SK-N-SH treated with all-trans-retinoic acid at 6 μM for 48 hours (cell line): Measurements from ENCODE around the gene SHB.

Experiments used
- ATAC-seq: fragments of 200-7000 bp; cut with Tn5 transposase; 3 replicates; pipeline ENCODE4 v1.9.1; 2020; ENCODE audit warnings: mild to moderate bottlenecking, moderate library complexity
- ARNTL ChIP-seq: fragments of 450-650 bp; formaldehyde crosslinking; IDR thresholded peaks from 2 replicates; pipeline ENCODE4 v1.5.0; 2020; ENCODE audit warnings: low read depth, mild to moderate bottlenecking, moderate library complexity, borderline replicate concordance
- BACH2 ChIP-seq: fragments of 250-450 bp; sonication (Bioruptor Pico); IDR thresholded peaks from 2 replicates; pipeline ENCODE4 v1.9.0; 2021; ENCODE audit warnings: mild to moderate bottlenecking, borderline replicate concordance
- CSDC2 ChIP-seq: fragments of 250-450 bp; sonication (Bioruptor Pico); IDR thresholded peaks from 2 replicates; pipeline ENCODE4 v1.5.0; 2020; ENCODE audit warnings: mild to moderate bottlenecking, moderate library complexity
- ESRRG ChIP-seq: fragments of 250-450 bp; sonication (Bioruptor Pico); IDR thresholded peaks from 2 replicates; pipeline ENCODE4 v1.6.1; 2021; ENCODE audit warnings: mild to moderate bottlenecking
- GLIS3 ChIP-seq: fragments of 250-450 bp; sonication (Bioruptor Pico); IDR thresholded peaks from 2 replicates; pipeline ENCODE4 v1.5.0; 2020; ENCODE audit warnings: mild to moderate bottlenecking, moderate library complexity
- OSR1 ChIP-seq: fragments of 250-450 bp; sonication (Bioruptor Pico); IDR thresholded peaks from 2 replicates; pipeline ENCODE4 v1.8.0; 2022; ENCODE audit warnings: moderate library complexity, mild to moderate bottlenecking, inconsistent platforms
- PPARA ChIP-seq: fragments of 250-450 bp; sonication (Bioruptor Pico); IDR thresholded peaks from 2 replicates; pipeline ENCODE4 v1.5.0; 2020; ENCODE audit warnings: mild to moderate bottlenecking, borderline replicate concordance
- RARB ChIP-seq: fragments of 250-450 bp; sonication (Bioruptor Pico); IDR thresholded peaks from 2 replicates; pipeline ENCODE4 v1.8.0; 2021; ENCODE audit warnings: mild to moderate bottlenecking, moderate library complexity
- TCF4 ChIP-seq: fragments of 250-450 bp; sonication (Bioruptor Pico); IDR thresholded peaks from 2 replicates; pipeline ENCODE4 v1.8.0; 2021; ENCODE audit warnings: mild to moderate bottlenecking, moderate library complexity, borderline replicate concordance
- TOX ChIP-seq: fragments of 250-450 bp; sonication (Bioruptor Pico); IDR thresholded peaks from 2 replicates; pipeline ENCODE4 v1.8.0; 2021; ENCODE audit warnings: mild to moderate bottlenecking, moderate library complexity, borderline replicate concordance
- ZC3H10 ChIP-seq: fragments of 250-450 bp; sonication (Bioruptor Pico); IDR thresholded peaks from 2 replicates; pipeline ENCODE4 v1.5.1; 2021; ENCODE audit warnings: mild to moderate bottlenecking, moderate library complexity
- ZFP3 ChIP-seq: fragments of 250-450 bp; sonication (Bioruptor Pico); IDR thresholded peaks from 2 replicates; pipeline ENCODE4 v1.5.0; 2020; ENCODE audit warnings: mild to moderate bottlenecking, moderate library complexity
- ZFP30 ChIP-seq: fragments of 450-650 bp; formaldehyde crosslinking; IDR thresholded peaks from 2 replicates; pipeline ENCODE4 v1.5.0; 2022; ENCODE audit warnings: mild to moderate bottlenecking, moderate library complexity
- ZNF565 ChIP-seq: fragments of 450-650 bp; formaldehyde crosslinking; conservative IDR thresholded peaks from 2 replicates; pipeline ENCODE4 v1.5.0; 2020; ENCODE audit warnings: low read depth, mild to moderate bottlenecking, moderate library complexity
- ZNF70 ChIP-seq: fragments of 450-650 bp; formaldehyde crosslinking; IDR thresholded peaks from 2 replicates; pipeline ENCODE4 v1.5.0; 2020; ENCODE audit warnings: mild to moderate bottlenecking, moderate library complexity
- TF ChIP-seq, protein P1 (sequence below): fragments of 250-450 bp; sonication (Bioruptor Pico); IDR thresholded peaks from 2 replicates; pipeline ENCODE4 v1.8.0; 2020; ENCODE audit warnings: mild to moderate bottlenecking, moderate library complexity, borderline replicate concordance
- TF ChIP-seq, protein P2 (sequence below): fragments of 250-450 bp; sonication (Bioruptor Pico); IDR thresholded peaks from 2 replicates; pipeline ENCODE4 v1.8.0; 2021; ENCODE audit warnings: low read depth, mild to moderate bottlenecking, moderate library complexity, borderline replicate concordance
- TF ChIP-seq, protein P3 (sequence below): fragments of 250-450 bp; sonication (Bioruptor Pico); IDR thresholded peaks from 2 replicates; pipeline ENCODE4 v1.5.0; 2020; ENCODE audit warnings: mild to moderate bottlenecking, moderate library complexity
- TF ChIP-seq, protein P4 (sequence below): fragments of 250-450 bp; sonication (Bioruptor Pico); IDR thresholded peaks from 2 replicates; pipeline ENCODE4 v1.5.1; 2020; ENCODE audit warnings: low read depth, mild to moderate bottlenecking, moderate library complexity

The SHB gene

DNA sequence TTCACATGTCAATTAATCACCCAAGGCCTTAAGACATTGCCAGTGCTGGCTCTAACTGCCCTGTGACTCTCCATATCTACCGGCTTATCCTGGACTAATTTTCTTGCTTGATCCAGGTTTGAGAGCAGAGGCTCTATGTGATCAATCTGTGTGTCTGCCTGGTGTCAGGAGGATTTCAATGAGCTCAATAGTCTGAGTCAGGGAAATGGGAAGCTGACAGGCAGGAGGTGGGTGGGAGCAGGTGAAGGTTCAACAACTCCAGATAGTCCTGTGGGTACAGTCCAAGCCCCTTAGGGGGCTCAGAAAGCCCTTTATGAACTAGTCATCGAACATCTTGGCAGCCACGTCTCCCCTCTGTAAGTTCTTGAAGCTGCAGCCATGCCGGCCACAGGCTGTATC is 72.2 kb downstream of the SHB start (continued):
- TF ChIP-seq TOX (CRISPR knock-in tag) = no peak
- TF ChIP-seq, protein P1, sequence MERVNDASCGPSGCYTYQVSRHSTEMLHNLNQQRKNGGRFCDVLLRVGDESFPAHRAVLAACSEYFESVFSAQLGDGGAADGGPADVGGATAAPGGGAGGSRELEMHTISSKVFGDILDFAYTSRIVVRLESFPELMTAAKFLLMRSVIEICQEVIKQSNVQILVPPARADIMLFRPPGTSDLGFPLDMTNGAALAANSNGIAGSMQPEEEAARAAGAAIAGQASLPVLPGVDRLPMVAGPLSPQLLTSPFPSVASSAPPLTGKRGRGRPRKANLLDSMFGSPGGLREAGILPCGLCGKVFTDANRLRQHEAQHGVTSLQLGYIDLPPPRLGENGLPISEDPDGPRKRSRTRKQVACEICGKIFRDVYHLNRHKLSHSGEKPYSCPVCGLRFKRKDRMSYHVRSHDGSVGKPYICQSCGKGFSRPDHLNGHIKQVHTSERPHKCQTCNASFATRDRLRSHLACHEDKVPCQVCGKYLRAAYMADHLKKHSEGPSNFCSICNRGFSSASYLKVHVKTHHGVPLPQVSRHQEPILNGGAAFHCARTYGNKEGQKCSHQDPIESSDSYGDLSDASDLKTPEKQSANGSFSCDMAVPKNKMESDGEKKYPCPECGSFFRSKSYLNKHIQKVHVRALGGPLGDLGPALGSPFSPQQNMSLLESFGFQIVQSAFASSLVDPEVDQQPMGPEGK (CRISPR knock-in tag) = no peak
- no peak for TF ChIP-seq RARB (CRISPR knock-in tag)
- TF ChIP-seq CSDC2 (CRISPR knock-in tag) = no peak
- no peak for TF ChIP-seq ZFP30 (CRISPR knock-in tag)
- TF ChIP-seq, protein P2, sequence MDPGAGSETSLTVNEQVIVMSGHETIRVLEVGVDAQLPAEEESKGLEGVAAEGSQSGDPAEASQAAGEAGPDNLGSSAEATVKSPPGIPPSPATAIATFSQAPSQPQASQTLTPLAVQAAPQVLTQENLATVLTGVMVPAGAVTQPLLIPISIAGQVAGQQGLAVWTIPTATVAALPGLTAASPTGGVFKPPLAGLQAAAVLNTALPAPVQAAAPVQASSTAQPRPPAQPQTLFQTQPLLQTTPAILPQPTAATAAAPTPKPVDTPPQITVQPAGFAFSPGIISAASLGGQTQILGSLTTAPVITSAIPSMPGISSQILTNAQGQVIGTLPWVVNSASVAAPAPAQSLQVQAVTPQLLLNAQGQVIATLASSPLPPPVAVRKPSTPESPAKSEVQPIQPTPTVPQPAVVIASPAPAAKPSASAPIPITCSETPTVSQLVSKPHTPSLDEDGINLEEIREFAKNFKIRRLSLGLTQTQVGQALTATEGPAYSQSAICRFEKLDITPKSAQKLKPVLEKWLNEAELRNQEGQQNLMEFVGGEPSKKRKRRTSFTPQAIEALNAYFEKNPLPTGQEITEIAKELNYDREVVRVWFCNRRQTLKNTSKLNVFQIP = no peak
- TF ChIP-seq, all 23 proteins: peak for 0

DNA sequence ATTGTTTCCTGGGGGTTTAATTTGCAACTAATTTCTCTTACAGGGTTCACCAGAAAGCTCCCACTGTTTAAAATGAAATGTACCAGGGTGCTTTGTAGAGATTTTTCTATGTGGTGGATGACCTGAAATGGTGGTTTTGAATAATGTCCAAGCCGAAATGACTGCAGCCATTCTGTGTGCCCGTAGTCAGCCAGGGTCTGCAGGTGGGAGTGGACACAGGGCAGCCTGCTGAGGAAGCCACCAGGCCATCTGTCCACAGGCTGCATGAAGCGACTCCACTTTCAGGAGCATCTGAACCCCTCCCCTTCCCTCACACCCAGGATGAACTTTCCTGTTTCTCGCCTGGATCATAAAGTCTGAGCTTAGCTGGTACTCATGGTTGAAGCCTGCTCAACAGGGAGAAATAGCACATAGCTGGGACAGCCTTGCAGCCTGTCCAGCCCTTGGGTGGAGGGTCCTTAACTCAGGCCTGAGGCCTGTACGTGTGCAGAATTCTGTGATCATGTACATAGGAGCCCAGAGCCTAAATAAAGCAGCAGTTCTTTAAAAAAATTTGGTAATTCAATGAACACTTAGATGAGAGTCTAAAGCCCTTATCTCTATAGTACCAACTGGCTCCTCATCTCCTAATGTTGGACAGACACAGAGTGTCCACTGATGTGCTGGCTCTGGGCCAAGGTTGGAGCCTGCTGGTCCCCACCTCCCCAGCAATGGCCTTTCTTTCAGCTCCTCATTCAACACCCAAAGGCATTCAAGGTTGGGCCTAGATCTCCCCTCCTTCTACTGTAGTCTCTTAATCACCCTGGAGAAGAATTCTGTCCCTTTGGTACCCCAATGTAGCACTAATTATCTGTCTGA is 72.8 kb downstream of the SHB start:
- ATAC-seq = no peak
- TF ChIP-seq, protein P3, sequence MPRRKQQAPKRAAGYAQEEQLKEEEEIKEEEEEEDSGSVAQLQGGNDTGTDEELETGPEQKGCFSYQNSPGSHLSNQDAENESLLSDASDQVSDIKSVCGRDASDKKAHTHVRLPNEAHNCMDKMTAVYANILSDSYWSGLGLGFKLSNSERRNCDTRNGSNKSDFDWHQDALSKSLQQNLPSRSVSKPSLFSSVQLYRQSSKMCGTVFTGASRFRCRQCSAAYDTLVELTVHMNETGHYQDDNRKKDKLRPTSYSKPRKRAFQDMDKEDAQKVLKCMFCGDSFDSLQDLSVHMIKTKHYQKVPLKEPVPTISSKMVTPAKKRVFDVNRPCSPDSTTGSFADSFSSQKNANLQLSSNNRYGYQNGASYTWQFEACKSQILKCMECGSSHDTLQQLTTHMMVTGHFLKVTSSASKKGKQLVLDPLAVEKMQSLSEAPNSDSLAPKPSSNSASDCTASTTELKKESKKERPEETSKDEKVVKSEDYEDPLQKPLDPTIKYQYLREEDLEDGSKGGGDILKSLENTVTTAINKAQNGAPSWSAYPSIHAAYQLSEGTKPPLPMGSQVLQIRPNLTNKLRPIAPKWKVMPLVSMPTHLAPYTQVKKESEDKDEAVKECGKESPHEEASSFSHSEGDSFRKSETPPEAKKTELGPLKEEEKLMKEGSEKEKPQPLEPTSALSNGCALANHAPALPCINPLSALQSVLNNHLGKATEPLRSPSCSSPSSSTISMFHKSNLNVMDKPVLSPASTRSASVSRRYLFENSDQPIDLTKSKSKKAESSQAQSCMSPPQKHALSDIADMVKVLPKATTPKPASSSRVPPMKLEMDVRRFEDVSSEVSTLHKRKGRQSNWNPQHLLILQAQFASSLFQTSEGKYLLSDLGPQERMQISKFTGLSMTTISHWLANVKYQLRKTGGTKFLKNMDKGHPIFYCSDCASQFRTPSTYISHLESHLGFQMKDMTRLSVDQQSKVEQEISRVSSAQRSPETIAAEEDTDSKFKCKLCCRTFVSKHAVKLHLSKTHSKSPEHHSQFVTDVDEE = no peak
- no peak for TF ChIP-seq ZFP3 (CRISPR knock-in tag)
- no peak for TF ChIP-seq ZNF70 (CRISPR knock-in tag)
- TF ChIP-seq TCF4 (CRISPR knock-in tag) = no peak
- TF ChIP-seq, protein P2 = no peak
- TF ChIP-seq TOX (CRISPR knock-in tag) = no peak
- TF ChIP-seq ZFP30 (CRISPR knock-in tag) = no peak
- TF ChIP-seq ZNF565 = no peak

DNA sequence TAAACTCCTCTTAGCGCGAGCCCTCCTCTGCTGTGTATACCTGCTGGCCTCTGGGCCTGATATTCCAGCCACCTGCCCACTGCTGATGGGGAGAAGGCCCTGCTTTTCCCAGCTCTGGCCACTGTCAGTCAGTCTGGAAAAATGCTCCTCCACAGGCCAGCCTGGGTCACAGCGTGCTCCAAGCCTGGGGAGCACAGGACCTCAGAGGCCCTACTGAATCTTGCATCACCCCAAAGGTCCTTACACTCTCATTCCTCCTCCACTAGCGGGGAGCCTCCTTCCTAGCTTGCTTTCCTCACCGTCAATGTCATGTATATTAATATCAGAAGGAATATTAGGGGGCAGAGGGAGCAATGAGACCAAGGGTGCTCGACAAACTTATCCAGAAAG is 73.7 kb downstream of the SHB start:
- peak; percentile 48 for ATAC-seq

More for the DNA sequence above, 73.7 kb downstream of the SHB start:
- TF ChIP-seq PPARA (CRISPR knock-in tag) (no peak), BACH2 (CRISPR knock-in tag) (no peak), ZC3H10 (no peak), GLIS3 (CRISPR knock-in tag) (no peak), OSR1 (CRISPR knock-in tag) (no peak), TOX (CRISPR knock-in tag) (no peak), TCF4 (CRISPR knock-in tag) (no peak), ARNTL (CRISPR knock-in tag) (no peak), ESRRG (CRISPR knock-in tag) (no peak), ZNF565 (no peak)
- TF ChIP-seq, protein P4, sequence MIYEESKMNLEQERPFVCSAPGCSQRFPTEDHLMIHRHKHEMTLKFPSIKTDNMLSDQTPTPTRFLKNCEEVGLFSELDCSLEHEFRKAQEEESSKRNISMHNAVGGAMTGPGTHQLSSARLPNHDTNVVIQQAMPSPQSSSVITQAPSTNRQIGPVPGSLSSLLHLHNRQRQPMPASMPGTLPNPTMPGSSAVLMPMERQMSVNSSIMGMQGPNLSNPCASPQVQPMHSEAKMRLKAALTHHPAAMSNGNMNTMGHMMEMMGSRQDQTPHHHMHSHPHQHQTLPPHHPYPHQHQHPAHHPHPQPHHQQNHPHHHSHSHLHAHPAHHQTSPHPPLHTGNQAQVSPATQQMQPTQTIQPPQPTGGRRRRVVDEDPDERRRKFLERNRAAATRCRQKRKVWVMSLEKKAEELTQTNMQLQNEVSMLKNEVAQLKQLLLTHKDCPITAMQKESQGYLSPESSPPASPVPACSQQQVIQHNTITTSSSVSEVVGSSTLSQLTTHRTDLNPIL (CRISPR knock-in tag) = no peak
- TF ChIP-seq, protein P3 = no peak
- TF ChIP-seq, all 23 proteins: peak for 0
